Esophagus muscularis mucosa (tissue), 4 donors: ENCODE data around the gene VEGFC. TPM values are rescaled to one million over a fixed set of nuclear protein-coding genes. Genes with fewer than 3 reads are reported as not detected.

ENCODE experiments used
- DNase-seq: peaks from one replicate; pipeline ENCODE4 v3.0.0-alpha.2; 2017; ENCODE audit errors: extremely low spot score
- H3K27ac ChIP-seq, 4 donors: fragments of 200-600 bp; sonication (generic); replicated peaks in 1 of 4; 1 replicate in 3 of 4; 2 replicates in 1 of 4; pipeline ENCODE4 v1.5.1; 2016 to 2019; ENCODE audit warnings: mild to moderate bottlenecking in 1 of 4
- H3K27me3 ChIP-seq, 4 donors: fragments of 200-600 bp; sonication (generic); one replicate each; pipeline versions ENCODE4 v1.5.1 to v1.6.0; 2016 to 2019
- H3K36me3 ChIP-seq, 4 donors: fragments of 200-600 bp; sonication (generic); one replicate each; pipeline ENCODE4 v1.5.1; 2016 to 2019
- H3K4me1 ChIP-seq, 4 donors: fragments of 200-600 bp; sonication (generic); one replicate each; pipeline ENCODE4 v1.5.1; 2016 to 2019
- H3K4me3 ChIP-seq, 4 donors: fragments of 200-600 bp; sonication (generic); 1 replicate in 2 of 4; 2 replicates in 2 of 4; pipeline ENCODE4 v1.5.1; 2016 to 2019; ENCODE audit warnings: mild to moderate bottlenecking in 4 of 4, moderate library complexity in 1 of 4
- H3K9me3 ChIP-seq, 4 donors: fragments of 200-600 bp; sonication (generic); 1 replicate in 3 of 4; 2 replicates in 1 of 4; pipeline ENCODE4 v1.5.1; 2016 to 2019
- CTCF ChIP-seq, 3 experiments: fragments of 200-600 bp in 2 of 3; fragments of 450-650 bp in 1 of 3; sonication (generic) in 2 of 3; IDR thresholded peaks; one replicate each; pipeline ENCODE4 v1.5.1; 2017 to 2019; ENCODE audit warnings: antibody characterized with exemption in 3 of 3, mild to moderate bottlenecking in 2 of 3, moderate library complexity in 1 of 3
- EP300 ChIP-seq: sonication (generic); formaldehyde crosslinking; IDR thresholded peaks from one replicate; pipeline ENCODE4 v1.6.1; 2017; ENCODE audit warnings: antibody characterized with exemption
- POLR2A ChIP-seq: fragments of 450-650 bp; IDR thresholded peaks from one replicate; pipeline ENCODE4 v1.6.1; 2017; ENCODE audit warnings: antibody characterized with exemption, moderate library complexity, mild to moderate bottlenecking, low read depth
- POLR2AphosphoS5 ChIP-seq, 2 donors: sonication (generic); formaldehyde crosslinking; IDR thresholded peaks; one replicate each; pipeline ENCODE4 v1.6.1; 2017; ENCODE audit warnings: antibody characterized with exemption in 2 of 2
- WGBS: methylation state at CpG from one replicate; pipeline ENCODE4 v1.1.5; 2018; 5-methylcytosine and 5-hydroxymethylcytosine counted together
- intact Hi-C: fragments of 100-400 bp; cut with DNase I; formaldehyde crosslinking; loops from one replicate; pipeline ENCODE4 v1.15.1; 2023
- total RNA-seq, 4 donors: library from RNA; depleted of rRNA; stranded (reverse); fragments of >200 nt; gene quantifications; one replicate each; pipeline versions ENCODE4 v1.1.0 to v1.2.1, GENCODE V29; 2016

Gene VEGFC
- total RNA-seq = 10 to 100 TPM in 1 of 4 donors, 1 to 10 TPM in 3; 4.2 to 10.3 (median 6.9) TPM

- intact Hi-C loops = loop anchor here (5.0 kb wide), 2 partner anchors 225 to 250 kb away; no protein-coding TSS in a partner anchor
- WGBS = no CpG with 5 or more reads among the region's 91 CpGs
- Histone ChIP-seq H3K4me1 (peaks cover 3 to 30% (median 24%) of the 10 kb centered on the region in 4 donors), H3K27ac (peak within 1 kb of the TSS; percentile 85 to 91 (median 88)), H3K4me3 (peak within 1 kb of the TSS; percentile 72 to 91 (median 90)), H3K36me3 (no peaks in the 10 kb centered on the region), H3K27me3 (peaks cover 0 to 5% (median 0%) of the 10 kb centered on the region in 4 donors), H3K9me3 (no peaks in the 10 kb centered on the region)
- TF ChIP-seq POLR2A = no peak
- peak in 2 of 3 experiments; percentile 39 to 42 for TF ChIP-seq CTCF (IDR thresholded peaks at IDR 0.05)
- TF ChIP-seq EP300 = no peak
- TF ChIP-seq POLR2AphosphoS5 (IDR thresholded peaks at IDR 0.05) = peak in 1 of 2 donors; percentile 30
- no peak for DNase-seq
These were observed at the start of gene VEGFC for GRCh38 chr4:176792326-176793059. VEGFC (minus strand) TSS chr4:176792922; CDS start chr4:176792311, 611 bp downstream.

- TF ChIP-seq EP300 (no peak), POLR2A (no peak), POLR2AphosphoS5 (IDR thresholded peaks at IDR 0.05) (no peak), CTCF (IDR thresholded peaks at IDR 0.05) (no peak)
- no peak for DNase-seq
- intact Hi-C loops = no loop called here
These were observed 49.0 kb upstream of the VEGFC start for GRCh38 chr4:176841711-176842112.

GRCh38 chr4:176840166-176840565, 47.4 kb upstream of the VEGFC start:
- no peaks in the 10 kb centered on the region for H3K4me1 ChIP-seq
- no peaks in the 10 kb centered on the region for H3K36me3 ChIP-seq
- no peak overlapping the region for H3K4me3 ChIP-seq
- no peak overlapping the region for H3K27ac ChIP-seq
- intact Hi-C loops = no loop called here
- H3K9me3 ChIP-seq = no peaks in the 10 kb centered on the region
- WGBS = 81% methylated on average over 4 of the region's 4 CpGs
- TF ChIP-seq POLR2AphosphoS5 (IDR thresholded peaks at IDR 0.05) (no peak), POLR2A (no peak), EP300 (no peak), CTCF (IDR thresholded peaks at IDR 0.05) (no peak)
- DNase-seq = no peak
- no peaks in the 10 kb centered on the region for H3K27me3 ChIP-seq

More at GRCh38 chr4:176841711-176842112, 49.0 kb upstream of the VEGFC start:
- Histone ChIP-seq H3K9me3 (no peaks in the 10 kb centered on the region), H3K27me3 (no peaks in the 10 kb centered on the region), H3K4me3 (no peak overlapping the region), H3K27ac (no peak overlapping the region), H3K36me3 (no peaks in the 10 kb centered on the region), H3K4me1 (no peaks in the 10 kb centered on the region)
- 82% methylated on average over 1 of the region's 1 CpG for WGBS

GRCh38 chr4:176839656-176840055, 46.9 kb upstream of the VEGFC start:
- no peak overlapping the region for H3K27ac ChIP-seq
- H3K36me3 ChIP-seq = no peaks in the 10 kb centered on the region
- H3K4me3 ChIP-seq = no peak overlapping the region
- intact Hi-C loops = no loop called here
- TF ChIP-seq EP300 = no peak
- TF ChIP-seq POLR2A = no peak
- TF ChIP-seq CTCF (IDR thresholded peaks at IDR 0.05) = no peak
- TF ChIP-seq POLR2AphosphoS5 (IDR thresholded peaks at IDR 0.05) = no peak
- no peaks in the 10 kb centered on the region for H3K9me3 ChIP-seq
- 82% methylated on average over 3 of the region's 3 CpGs for WGBS
- H3K4me1 ChIP-seq = no peaks in the 10 kb centered on the region
- DNase-seq = no peak
- H3K27me3 ChIP-seq = no peaks in the 10 kb centered on the region
